A549 (cell line): ENCODE results near the gene SORCS2.

Source experiments
- CHD2 ChIP-seq: fragments of 150-350 bp; IDR thresholded peaks from 2 replicates; pipeline ENCODE4 v1.6.1; 2014; ENCODE audit warnings: low read length; ENCODE audit not compliant: partially characterized antibody
- CTCF ChIP-seq: fragments of >200 bp; sonication (Bioruptor Twin); formaldehyde crosslinking; IDR thresholded peaks from 3 replicates; pipeline ENCODE4 v1.5.1; 2016
- MAFK ChIP-seq: fragments of 450-650 bp; IDR thresholded peaks from 2 replicates; pipeline ENCODE4 v1.6.1; 2014; ENCODE audit not compliant: partially characterized antibody
- POLR2A ChIP-seq: IDR thresholded peaks from 2 replicates; pipeline ENCODE4 v1.6.1; 2012; ENCODE audit warnings: mild to moderate bottlenecking, low read length
- RCOR1 ChIP-seq: fragments of 150-350 bp; IDR thresholded peaks from 2 replicates; pipeline ENCODE4 v1.6.1; 2014; ENCODE audit warnings: antibody characterized with exemption, low read length, low read depth
- REST ChIP-seq: fragments of 200-600 bp; sonication (generic); IDR thresholded peaks from 2 replicates; pipeline ENCODE4 v1.6.1; 2016; ENCODE audit warnings: antibody characterized with exemption, mild to moderate bottlenecking, moderate library complexity
- USF2 ChIP-seq: fragments of 450-650 bp; IDR thresholded peaks from 2 replicates; pipeline ENCODE4 v1.6.1; 2014; ENCODE audit warnings: antibody characterized with exemption

- no peak for TF ChIP-seq REST
- no peak for TF ChIP-seq RCOR1
- TF ChIP-seq CHD2: no peak
- no peak for TF ChIP-seq CTCF
- no peak for TF ChIP-seq MAFK
- TF ChIP-seq USF2: no peak
- no peak for TF ChIP-seq POLR2A
Observed at GRCh38 chr4:7775396-7775795, 583.1 kb downstream of the SORCS2 start.
